ENCODE results near the gene FPGS. TPM values are rescaled to one million over a fixed set of nuclear protein-coding genes. Genes with fewer than 3 reads are reported as not detected.
A peak's percentile ranks its signal among the peaks of the same experiment; 100 is the strongest.

The FPGS gene
- total RNA-seq, 2 donors from 2014 or later: 43.9 to 47.0 TPM

- no peak for TF ChIP-seq CTCF (IDR thresholded peaks at IDR 0.05)
- Histone ChIP-seq H3K4me3 (peak overlapping the region; percentile 63 to 66), H3K27me3 (no peaks in the 10 kb centered on the region), H3K9me3 (peaks cover 0 to 11% of the 10 kb centered on the region in 2 donors), H3K27ac (peak overlapping the region; percentile 86 to 88), H3K4me1 (peaks cover 0 to 50% of the 10 kb centered on the region in 2 donors), H3K36me3 (peaks cover 33% of the 10 kb centered on the region)
- no peak for DNase-seq (ENCODE audit: low spot score)
Measured at GRCh38 chr9:127852829-127853228, 50.1 kb downstream of the FPGS start.

GRCh38 chr9:127853312-127854183 lies 50.9 kb downstream of the FPGS start:
- peaks cover 0 to 11% of the 10 kb centered on the region in 2 donors for H3K9me3 ChIP-seq
- H3K36me3 ChIP-seq: peaks cover 33% of the 10 kb centered on the region
- H3K27me3 ChIP-seq: no peaks in the 10 kb centered on the region
- TF ChIP-seq CTCF (IDR thresholded peaks at IDR 0.05): no peak
- H3K27ac ChIP-seq: peak overlapping the region; percentile 86 to 88
- H3K4me3 ChIP-seq: peak overlapping the region; percentile 63 to 66
- peaks cover 0 to 52% of the 10 kb centered on the region in 2 donors for H3K4me1 ChIP-seq
- no peak for DNase-seq (ENCODE audit: low spot score)

GRCh38 chr9:127854184-127854806 lies 51.6 kb downstream of the FPGS start, which contains the start of gene ENG:
Gene ENG, minus strand, starts transcription at chr9:127854658. Its CDS starts 303 bp downstream, at chr9:127854355.
- TF ChIP-seq CTCF (IDR thresholded peaks at IDR 0.05): peak in 1 of 2 donors; percentile 21

GRCh38 chr9:127854960-127855359 lies 52.3 kb downstream of the FPGS start:
- H3K4me1 ChIP-seq: peaks cover 0 to 66% of the 10 kb centered on the region in 2 donors
- no peak for TF ChIP-seq CTCF (IDR thresholded peaks at IDR 0.05)
- H3K4me3 ChIP-seq: peak overlapping the region; percentile 63 to 66

More at GRCh38 chr9:127854184-127854806, 51.6 kb downstream of the FPGS start, which contains the start of gene ENG:
- peaks cover 0 to 59% of the 10 kb centered on the region in 2 donors for H3K4me1 ChIP-seq
- peak within 1 kb of the TSS; percentile 86 to 88 for H3K27ac ChIP-seq
- H3K36me3 ChIP-seq: peaks cover 33% of the 10 kb centered on the region
- no peaks in the 10 kb centered on the region for H3K27me3 ChIP-seq
- peak within 1 kb of the TSS; percentile 63 to 66 for H3K4me3 ChIP-seq
- DNase-seq (ENCODE audit: low spot score): peak; percentile 92
- H3K9me3 ChIP-seq: peaks cover 0 to 5% of the 10 kb centered on the region in 2 donors

GRCh38 chr9:127855522-127855921 lies 52.8 kb downstream of the FPGS start:
- no peaks in the 10 kb centered on the region for H3K27me3 ChIP-seq
- no peak for TF ChIP-seq CTCF (IDR thresholded peaks at IDR 0.05)
- H3K4me3 ChIP-seq: no peak overlapping the region
- peaks cover 22% of the 10 kb centered on the region for H3K36me3 ChIP-seq
- DNase-seq (ENCODE audit: low spot score): no peak
- peaks cover 0 to 71% of the 10 kb centered on the region in 2 donors for H3K4me1 ChIP-seq
- peak overlapping the region; percentile 86 to 88 for H3K27ac ChIP-seq
- no peaks in the 10 kb centered on the region for H3K9me3 ChIP-seq

More at GRCh38 chr9:127854960-127855359, 52.3 kb downstream of the FPGS start:
- DNase-seq (ENCODE audit: low spot score): no peak
- no peaks in the 10 kb centered on the region for H3K27me3 ChIP-seq
- H3K27ac ChIP-seq: peak overlapping the region; percentile 86 to 88
- no peaks in the 10 kb centered on the region for H3K9me3 ChIP-seq
- peaks cover 27% of the 10 kb centered on the region for H3K36me3 ChIP-seq

All from right atrium auricular region (tissue), 2 donors.